Esophagus squamous epithelium (tissue), 5 donors: ENCODE data around the gene C17orf67. TPM values are rescaled to one million over a fixed set of nuclear protein-coding genes. Genes with fewer than 3 reads are reported as not detected.

Source experiments
- DNase-seq: peaks from one replicate; lab custom pipeline; 2025; lab: John Stamatoyannopoulos, UW
- H3K27ac ChIP-seq, 4 donors: fragments of 200-600 bp; sonication (generic); one replicate each; pipeline ENCODE4 v1.5.1; 2016 to 2019; ENCODE audit warnings: mild to moderate bottlenecking in 1 of 4
- H3K27me3 ChIP-seq, 4 donors: fragments of 200-600 bp; sonication (generic); 1 replicate in 3 of 4; 2 replicates in 1 of 4; pipeline versions ENCODE4 v1.5.1 to v1.6.0; 2017 to 2021; ENCODE audit warnings: antibody characterized with exemption in 1 of 4
- H3K36me3 ChIP-seq, 3 donors: fragments of 200-600 bp; sonication (generic); one replicate each; pipeline ENCODE4 v1.5.1; 2016 to 2019
- H3K4me1 ChIP-seq, 3 donors: fragments of 200-600 bp; sonication (generic); one replicate each; pipeline ENCODE4 v1.5.1; 2017 to 2019
- H3K4me3 ChIP-seq, 4 donors: fragments of 200-600 bp; sonication (generic); 1 replicate in 3 of 4; 2 replicates in 1 of 4; pipeline ENCODE4 v1.5.1; 2016 to 2019; ENCODE audit warnings: mild to moderate bottlenecking in 2 of 4, moderate library complexity in 1 of 4
- H3K9me3 ChIP-seq, 3 donors: fragments of 200-600 bp; sonication (generic); one replicate each; pipeline ENCODE4 v1.5.1; 2016 to 2019
- CTCF ChIP-seq, 6 experiments: fragments of 450-650 bp in 4 of 6; fragments of 200-600 bp in 2 of 6; sonication (generic) in 2 of 6; IDR thresholded peaks; one replicate each; pipeline ENCODE4 v1.5.1; 2016 to 2019; ENCODE audit warnings: antibody characterized with exemption in 6 of 6, mild to moderate bottlenecking in 4 of 6, moderate library complexity in 4 of 6
- POLR2A ChIP-seq, 4 donors: fragments of 450-650 bp; IDR thresholded peaks; one replicate each; pipeline ENCODE4 v1.6.1; 2017; ENCODE audit warnings: antibody characterized with exemption in 4 of 4, mild to moderate bottlenecking in 4 of 4, moderate library complexity in 3 of 4
- WGBS, 2 donors: methylation state at CpG; one replicate each; pipeline ENCODE4 v1.1.5; 2018; 5-methylcytosine and 5-hydroxymethylcytosine counted together
- intact Hi-C: fragments of 100-400 bp; cut with DNase I; formaldehyde crosslinking; loops from one replicate; pipeline ENCODE4 v1.15.0; 2022
- total RNA-seq, 4 donors: library from RNA; depleted of rRNA; stranded (reverse); fragments of >200 nt; gene quantifications; one replicate each; pipeline ENCODE4 v1.1.0, GENCODE V29; 2016
- donor health status: DM: yes; HTN: yes; CAD: no.

C17orf67 gene
- total RNA-seq, 4 donors from 2014 or later, result 0.27 to 1.7 (median 0.53) TPM

DNA sequence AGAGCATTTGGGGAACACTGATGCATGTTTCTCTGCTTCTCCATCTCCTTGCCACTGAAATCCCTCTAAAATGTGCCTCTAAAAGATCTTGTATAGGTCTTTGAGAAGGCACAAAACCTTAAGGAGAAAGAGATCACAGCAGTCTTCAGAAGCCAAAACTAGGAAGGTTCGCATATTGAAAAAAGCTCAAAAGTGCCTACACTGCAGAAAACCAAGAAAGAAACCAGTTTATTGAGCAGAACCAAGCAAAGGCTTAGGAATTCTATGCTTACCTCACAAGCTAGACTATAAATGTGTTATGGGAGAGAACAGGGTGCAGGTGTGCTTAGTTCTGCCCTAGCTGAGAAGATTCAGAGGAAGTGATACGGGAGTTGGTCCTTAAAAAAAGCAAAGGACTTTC lies 16.9 kb upstream of the C17orf67 start:
- intact Hi-C loops, result no loop called here
- no peak overlapping the region for H3K4me3 ChIP-seq
- peaks cover 0 to 79% (median 0%) of the 10 kb centered on the region in 3 donors for H3K36me3 ChIP-seq
- no peak for DNase-seq
- no peaks in the 10 kb centered on the region for H3K27me3 ChIP-seq
- TF ChIP-seq CTCF (IDR thresholded peaks at IDR 0.05) (no peak), POLR2A (IDR thresholded peaks at IDR 0.05) (no peak)
- WGBS, 2 donors, result 87 to 93% methylated on average over 2 of the region's 2 CpGs
- H3K27ac ChIP-seq, result no peak overlapping the region
- H3K9me3 ChIP-seq, result no peaks in the 10 kb centered on the region
- H3K4me1 ChIP-seq, result no peaks in the 10 kb centered on the region

GRCh38 chr17:56849131-56849530 lies 15.4 kb upstream of the C17orf67 start:
- intact Hi-C loops, result no loop called here
- H3K27me3 ChIP-seq, result no peaks in the 10 kb centered on the region
- H3K36me3 ChIP-seq, result peaks cover 0 to 68% (median 0%) of the 10 kb centered on the region in 3 donors
- no peaks in the 10 kb centered on the region for H3K4me1 ChIP-seq
- no peak overlapping the region for H3K27ac ChIP-seq
- no peak for DNase-seq
- no peak overlapping the region for H3K4me3 ChIP-seq
- H3K9me3 ChIP-seq, result no peaks in the 10 kb centered on the region
- TF ChIP-seq CTCF (IDR thresholded peaks at IDR 0.05) (no peak), POLR2A (IDR thresholded peaks at IDR 0.05) (no peak)
- 70 to 87% methylated on average over 3 of the region's 3 CpGs for WGBS, 2 donors

DNA sequence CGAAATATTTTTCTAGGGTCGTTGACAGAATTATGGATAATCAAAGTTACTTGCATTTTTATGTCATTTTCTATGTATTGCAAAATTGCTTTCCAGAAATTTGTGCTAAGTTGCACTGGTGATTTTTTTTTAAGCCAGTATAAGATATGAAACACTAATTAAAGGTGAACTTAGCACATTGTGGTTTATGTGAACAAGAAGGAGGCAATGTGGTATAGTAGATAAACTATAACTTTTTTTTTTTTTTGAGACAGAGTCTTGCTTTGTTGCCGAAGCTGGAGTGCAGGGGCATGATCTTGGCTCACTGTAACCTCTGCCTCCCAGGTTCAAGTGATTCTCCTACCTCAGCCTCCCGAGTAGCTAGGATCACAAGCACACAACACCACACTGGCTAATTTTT lies 13.4 kb upstream of the C17orf67 start:
- intact Hi-C loops, result no loop called here
- WGBS, 2 donors, result 86 to 97% methylated on average over 4 of the region's 4 CpGs

GRCh38 chr17:56845934-56846333 lies 12.2 kb upstream of the C17orf67 start:
- H3K36me3 ChIP-seq, result peaks cover 0 to 48% (median 0%) of the 10 kb centered on the region in 3 donors
- DNase-seq, result no peak
- no peaks in the 10 kb centered on the region for H3K4me1 ChIP-seq
- intact Hi-C loops, result no loop called here
- H3K9me3 ChIP-seq, result no peaks in the 10 kb centered on the region
- no peak for TF ChIP-seq POLR2A (IDR thresholded peaks at IDR 0.05)
- TF ChIP-seq CTCF (IDR thresholded peaks at IDR 0.05), result no peak
- no peaks in the 10 kb centered on the region for H3K27me3 ChIP-seq
- H3K27ac ChIP-seq, result no peak overlapping the region
- WGBS, 2 donors, result 95 to 100% methylated on average over 1 of the region's 1 CpG
- H3K4me3 ChIP-seq, result no peak overlapping the region

More for the DNA sequence above, 13.4 kb upstream of the C17orf67 start:
- Histone ChIP-seq H3K4me1 (no peaks in the 10 kb centered on the region), H3K27me3 (no peaks in the 10 kb centered on the region), H3K36me3 (peaks cover 0 to 60% (median 0%) of the 10 kb centered on the region in 3 donors), H3K9me3 (no peaks in the 10 kb centered on the region), H3K27ac (no peak overlapping the region), H3K4me3 (no peak overlapping the region)
- DNase-seq, result no peak
- TF ChIP-seq POLR2A (IDR thresholded peaks at IDR 0.05), result no peak
- no peak for TF ChIP-seq CTCF (IDR thresholded peaks at IDR 0.05)

DNA sequence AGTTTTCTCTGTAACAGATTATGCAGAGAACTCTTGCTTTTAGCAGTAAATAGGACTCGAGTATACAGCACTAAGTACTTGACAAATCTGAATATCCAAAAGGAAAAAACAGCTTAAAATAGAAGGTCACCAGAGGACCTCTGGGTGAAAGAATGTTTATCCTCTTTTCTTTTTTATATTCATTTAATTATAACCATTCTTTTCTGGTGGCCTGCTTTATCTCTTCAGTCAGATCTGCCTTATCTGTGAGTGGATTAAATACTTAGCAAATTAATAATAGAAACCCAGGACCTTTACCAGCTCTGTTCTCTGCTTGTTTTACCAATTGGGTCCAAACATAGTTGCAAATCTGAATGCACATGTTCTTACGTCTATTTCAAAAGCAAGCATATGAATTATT lies 8.9 kb upstream of the C17orf67 start:
- intact Hi-C loops, result no loop called here
- Histone ChIP-seq H3K36me3 (peaks cover 0 to 20% (median 0%) of the 10 kb centered on the region in 3 donors), H3K4me3 (no peak overlapping the region), H3K4me1 (peaks cover 0 to 3% (median 0%) of the 10 kb centered on the region in 3 donors), H3K27me3 (no peaks in the 10 kb centered on the region), H3K27ac (no peak overlapping the region), H3K9me3 (no peaks in the 10 kb centered on the region)
- WGBS, 2 donors, result 61 to 75% methylated on average over 2 of the region's 2 CpGs
- TF ChIP-seq POLR2A (IDR thresholded peaks at IDR 0.05) (no peak), CTCF (IDR thresholded peaks at IDR 0.05) (no peak)
- DNase-seq, result no peak
